H1 (cell line): ENCODE results near the gene OR2F2. TPM values are rescaled to one million over a fixed set of nuclear protein-coding genes. Genes with fewer than 3 reads are reported as not detected.

Source experiments
- CTCF ChIA-PET: fragments of 300-600 bp; sonication (Branson Sonifier 250); formaldehyde crosslinking; loops from one replicate; lab custom pipeline; 2021; ENCODE audit not compliant: partially characterized antibody; lab: Charles Lee
- POLR2A ChIA-PET: fragments of 300-600 bp; sonication (Branson Sonifier 250); formaldehyde crosslinking; loops from one replicate; lab custom pipeline; 2021; ENCODE audit warnings: inconsistent platforms; ENCODE audit not compliant: partially characterized antibody; lab: Charles Lee
- DNase-seq, 2 experiments: peaks; one replicate each; pipeline versions ENCODE4 v3.0.0 to v3.0.0-alpha.2; 2010 to 2022; ENCODE audit warnings: low spot score in 2 of 2, low read depth in 1 of 2, mixed read lengths in 1 of 2
- FAIRE-seq: peaks from 2 replicates; lab custom pipeline; 2011; peaks lifted over from hg19 to GRCh38; lab: Jason Lieb, UNC
- H2AFZ ChIP-seq: 2 replicates; pipeline ENCODE4 v1.8.1; 2012; ENCODE audit warnings: low read length, inconsistent platforms
- H2AK5ac ChIP-seq: 2 replicates; pipeline ENCODE4 v1.6.1; 2013; ENCODE audit warnings: low read depth, low read length
- H2BK120ac ChIP-seq: replicated peaks from 2 replicates; pipeline ENCODE3; 2013; ENCODE audit warnings: low read depth, low read length, inconsistent platforms
- H2BK12ac ChIP-seq: 2 replicates; pipeline ENCODE4 v1.6.1; 2013; ENCODE audit warnings: low read depth, low read length
- H2BK15ac ChIP-seq: 2 replicates; pipeline ENCODE4 v1.6.1; 2013; ENCODE audit warnings: low read length
- H2BK20ac ChIP-seq: 2 replicates; pipeline ENCODE4 v1.6.1; 2013; ENCODE audit warnings: low read length
- H2BK5ac ChIP-seq: 2 replicates; pipeline ENCODE4 v1.6.1; 2013; ENCODE audit warnings: low read depth, low read length
- H3K14ac ChIP-seq: 2 replicates; pipeline ENCODE4 v1.6.1; 2013; ENCODE audit warnings: inconsistent platforms; ENCODE audit not compliant: insufficient read length
- H3K18ac ChIP-seq: 2 replicates; pipeline ENCODE4 v1.6.1; 2013; ENCODE audit warnings: low read length; ENCODE audit errors: extremely low read depth
- H3K23ac ChIP-seq: 2 replicates; pipeline ENCODE4 v1.6.1; 2013; ENCODE audit warnings: inconsistent platforms; ENCODE audit not compliant: insufficient read length
- H3K23me2 ChIP-seq: 2 replicates; pipeline ENCODE4 v1.6.1; 2013; ENCODE audit warnings: low read depth, low read length
- H3K27ac ChIP-seq: 2 replicates; pipeline ENCODE4 v1.6.1; 2011; ENCODE audit warnings: low read depth, low read length, inconsistent platforms
- H3K27me3 ChIP-seq, 4 experiments: replicated peaks in 1 of 4; 1 replicate in 1 of 4; 2 replicates in 3 of 4; pipeline versions ENCODE4 v1.6.1 to v1.8.1; 2011 to 2013; ENCODE audit warnings: low read length in 3 of 4, mild to moderate bottlenecking in 3 of 4, inconsistent platforms in 2 of 4, mixed read lengths in 2 of 4, moderate library complexity in 1 of 4; ENCODE audit not compliant: control insufficient read depth in 3 of 4, insufficient read depth in 3 of 4; ENCODE audit errors: extremely low read depth in 1 of 4
- H3K36me3 ChIP-seq, 4 experiments: 2 replicates each; pipeline versions ENCODE4 v1.6.1 to v1.8.1; 2011 to 2013; ENCODE audit warnings: mild to moderate bottlenecking in 4 of 4, low read length in 3 of 4, moderate library complexity in 2 of 4, control low read depth in 1 of 4, inconsistent platforms in 1 of 4; ENCODE audit not compliant: insufficient read depth in 4 of 4, control insufficient read depth in 2 of 4
- H3K4ac ChIP-seq: replicated peaks from 2 replicates; pipeline ENCODE3; 2013; ENCODE audit warnings: low read length, low read depth, mixed read lengths, inconsistent platforms; ENCODE audit not compliant: insufficient read length
- H3K4me1 ChIP-seq, 4 experiments: replicated peaks in 1 of 4; 1 replicate in 1 of 4; 2 replicates in 3 of 4; pipeline versions ENCODE4 v1.6.1 to v1.8.1; 2011 to 2013; ENCODE audit warnings: low read length in 3 of 4, inconsistent platforms in 2 of 4, mixed read lengths in 1 of 4; ENCODE audit not compliant: insufficient read depth in 4 of 4, control insufficient read depth in 3 of 4
- H3K4me2 ChIP-seq, 2 experiments: 2 replicates each; pipeline versions ENCODE4 v1.6.1 to v1.8.1; 2011 to 2013; ENCODE audit warnings: low read depth in 2 of 2, low read length in 2 of 2, control low read depth in 1 of 2, inconsistent platforms in 1 of 2, mild to moderate bottlenecking in 1 of 2; ENCODE audit not compliant: insufficient read depth in 1 of 2
- H3K4me3 ChIP-seq, 4 experiments: fragments of 200-600, 300-600 bp in 1 of 4; sonication (generic), shearing (Covaris generic), sonication (Bioruptor Twin) in 1 of 4; 2 replicates each; pipeline versions ENCODE4 v1.5.1 to v1.8.1; 2011 to 2016; ENCODE audit warnings: low read length in 4 of 4, low read depth in 3 of 4, control low read depth in 2 of 4, inconsistent platforms in 2 of 4, mild to moderate bottlenecking in 2 of 4, mixed read lengths in 1 of 4, moderate library complexity in 1 of 4; ENCODE audit not compliant: insufficient read depth in 2 of 4; ENCODE audit errors: extremely low read depth in 1 of 4
- H3K56ac ChIP-seq: replicated peaks from 2 replicates; pipeline ENCODE3; 2013; ENCODE audit warnings: low read depth, mild to moderate bottlenecking, mixed read lengths, low read length, inconsistent platforms; ENCODE audit not compliant: insufficient read length
- H3K79me1 ChIP-seq: 2 replicates; pipeline ENCODE4 v1.6.1; 2013; ENCODE audit warnings: low read depth, low read length, control low read depth
- H3K79me2 ChIP-seq, 2 experiments: 2 replicates each; pipeline versions ENCODE4 v1.6.1 to v1.8.1; 2012 to 2013; ENCODE audit warnings: low read length in 2 of 2, mild to moderate bottlenecking in 2 of 2, inconsistent platforms in 1 of 2; ENCODE audit not compliant: insufficient read depth in 2 of 2, control insufficient read depth in 1 of 2
- H3K9ac ChIP-seq, 4 experiments: replicated peaks in 1 of 4; 1 replicate in 1 of 4; 2 replicates in 3 of 4; pipeline versions ENCODE4 v1.6.1 to v1.8.1; 2011 to 2013; ENCODE audit warnings: low read depth in 3 of 4, low read length in 3 of 4, control low read depth in 2 of 4, mild to moderate bottlenecking in 2 of 4, moderate library complexity in 2 of 4, inconsistent platforms in 1 of 4; ENCODE audit errors: extremely low read depth in 1 of 4
- H3K9me3 ChIP-seq, 2 experiments: 2 replicates each; pipeline versions ENCODE4 v1.6.1 to v1.8.1; 2012 to 2013; ENCODE audit warnings: mild to moderate bottlenecking in 2 of 2, moderate library complexity in 2 of 2, control low read depth in 1 of 2, inconsistent platforms in 1 of 2, low read depth in 1 of 2, low read length in 1 of 2, mixed read lengths in 1 of 2; ENCODE audit not compliant: insufficient read depth in 2 of 2
- H4K20me1 ChIP-seq, 2 experiments: replicated peaks in 1 of 2; 2 replicates each; pipeline versions ENCODE3 to v1.8.1; 2011 to 2013; ENCODE audit warnings: inconsistent platforms in 2 of 2, low read length in 2 of 2, mild to moderate bottlenecking in 1 of 2; ENCODE audit not compliant: insufficient read depth in 2 of 2, control insufficient read depth in 1 of 2
- H4K5ac ChIP-seq: 2 replicates; pipeline ENCODE4 v1.6.1; 2013; ENCODE audit warnings: low read length, low read depth, mixed read lengths, inconsistent platforms; ENCODE audit not compliant: insufficient read length
- H4K8ac ChIP-seq: 2 replicates; pipeline ENCODE4 v1.8.0; 2013; ENCODE audit warnings: mild to moderate bottlenecking, moderate library complexity, low read length, inconsistent platforms; ENCODE audit not compliant: insufficient read depth; ENCODE audit errors: extremely low read depth
- H4K91ac ChIP-seq: replicated peaks from 2 replicates; pipeline ENCODE3; 2013; ENCODE audit warnings: low read length, mixed read lengths, inconsistent platforms; ENCODE audit not compliant: insufficient read length
- CBX8 ChIP-seq: fragments of 300-800, 300-1000 bp; sonication (generic); IDR thresholded peaks from 2 replicates; pipeline ENCODE4 v1.7.1; 2016; ENCODE audit warnings: low read depth, low read length, borderline replicate concordance
- EGR1 ChIP-seq: IDR thresholded peaks from 2 replicates; pipeline ENCODE4 v1.6.1; 2011; ENCODE audit warnings: low read depth, low read length, borderline replicate concordance
- HDAC6 ChIP-seq: IDR thresholded peaks from one replicate; pipeline ENCODE4 v1.7.1; 2012; ENCODE audit warnings: low read depth, mild to moderate bottlenecking, inconsistent platforms, low read length, moderate library complexity
- KDM4A ChIP-seq: IDR thresholded peaks from one replicate; pipeline ENCODE4 v1.7.1; 2012; ENCODE audit warnings: low read depth, mild to moderate bottlenecking, moderate library complexity, low read length, inconsistent platforms; ENCODE audit not compliant: severe bottlenecking
- KDM5A ChIP-seq: fragments of 200-600 bp; IDR thresholded peaks from 2 replicates; pipeline ENCODE4 v1.7.1; 2012; ENCODE audit warnings: mild to moderate bottlenecking, low read length, inconsistent platforms, mixed read lengths
- NANOG ChIP-seq: IDR thresholded peaks from 2 replicates; pipeline ENCODE4 v1.6.1; 2011; ENCODE audit warnings: low read length, low read depth, mild to moderate bottlenecking, inconsistent platforms; ENCODE audit not compliant: insufficient read depth, poor library complexity, severe bottlenecking
- NRF1 ChIP-seq: IDR thresholded peaks from 2 replicates; pipeline ENCODE4 v1.6.1; 2011; ENCODE audit warnings: mild to moderate bottlenecking, low read depth, low read length, improper control_type of control experiment
- PHF8 ChIP-seq: fragments of 200-600 bp; sonication (generic); conservative IDR thresholded peaks from 2 replicates; pipeline ENCODE4 v1.7.1; 2012; ENCODE audit warnings: low read depth, mild to moderate bottlenecking, inconsistent platforms, low read length, moderate library complexity
- SIRT6 ChIP-seq: IDR thresholded peaks from one replicate; pipeline ENCODE4 v1.7.1; 2012; ENCODE audit warnings: low read length, inconsistent platforms
- SRF ChIP-seq: IDR thresholded peaks from 2 replicates; pipeline ENCODE4 v1.6.1; 2011; ENCODE audit warnings: mild to moderate bottlenecking, low read depth, low read length, moderate library complexity
- WGBS, 2 experiments: shearing (Covaris generic) in 1 of 2; methylation state at CpG; one replicate each; pipeline versions ENCODE4 v1.1.6 to v1.1.7; 2013 to 2015; ENCODE audit warnings: low lambda C conversion rate in 2 of 2, mixed read lengths in 2 of 2, inconsistent platforms in 1 of 2, low coverage in 1 of 2, missing lambda C conversion rate in 1 of 2; ENCODE audit not compliant: insufficient replicate concordance in 2 of 2, insufficient coverage in 1 of 2, insufficient read length in 1 of 2; ENCODE audit errors: extremely low coverage in 1 of 2, missing lambda C conversion rate in 1 of 2; 5-methylcytosine and 5-hydroxymethylcytosine counted together
- polyA plus RNA-seq, 7 experiments: library from polyadenylated mRNA; depleted of rRNA in 3 of 7; stranded (reverse) in 5 of 7; unstranded in 2 of 7; fragments of >200 nt in 5 of 7; fragments of 200-250 nt in 2 of 7; gene quantifications; 1 replicate in 5 of 7; 2 replicates in 1 of 7; 4 replicates in 1 of 7; pipeline versions ENCODE4 v1.2.1 to v1.2.3, GENCODE V29; 2011 to 2013; ENCODE audit warnings: missing spikeins in 2 of 7, mixed read lengths in 2 of 7
- total RNA-seq: library from RNA; stranded (reverse); fragmentation: NEBNext Ultra II Directional; extraction: Animal tissue kit (Norgen Biotek cat#: 25700); gene quantifications from 2 replicates; pipeline ENCODE4 v1.2.1, GENCODE V29; 2021

OR2F2 gene
- total and polyA plus RNA-seq, 2 of the 8 experiments (the other 6 are each of a cell fraction or from before 2014, with no cell fraction given) = not detected

DNA sequence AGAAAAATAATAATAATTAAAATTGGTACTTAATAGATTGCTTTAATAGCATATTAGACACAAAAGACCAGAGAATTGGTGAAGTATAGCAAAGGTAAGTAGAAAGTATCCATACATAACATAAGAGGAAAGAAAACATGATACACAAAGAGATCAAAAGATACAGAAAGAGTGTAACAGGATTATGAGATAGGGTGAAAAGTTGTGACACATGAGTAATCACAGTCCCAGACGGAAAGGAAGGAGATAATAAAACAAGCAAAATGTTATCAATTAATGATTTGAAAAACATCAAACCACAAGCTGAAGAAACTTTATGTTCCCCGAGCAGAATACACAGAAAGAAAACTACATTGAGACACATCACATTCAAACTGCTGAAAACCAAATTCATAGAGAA lies 43.6 kb upstream of the OR2F2 start:
- FAIRE-seq = peak; percentile 42
- H3K27me3 ChIP-seq = no peaks in the 10 kb centered on the region
- peaks cover 2 to 5% of the 10 kb centered on the region in 2 experiments for H4K20me1 ChIP-seq
- no peak overlapping the region for H2AFZ ChIP-seq
- no peak overlapping the region for H2BK15ac ChIP-seq
- H3K23me2 ChIP-seq = no peaks in the 10 kb centered on the region
- ChIA-PET CTCF (interaction anchor here (0.6 to 2.7 kb wide), 4 partner anchors 9 to 139 kb away, joined by 3 to 28 read pairs (median 6); no protein-coding TSS in a partner anchor), POLR2A (no interaction called here)
- no peak overlapping the region for H3K18ac ChIP-seq
- no peak overlapping the region for H4K91ac ChIP-seq
- no peak overlapping the region for H2AK5ac ChIP-seq
- no peak overlapping the region for H3K23ac ChIP-seq
- no peak overlapping the region for H3K4me2 ChIP-seq
- peaks cover 0 to 84% of the 10 kb centered on the region in 2 experiments; a peak in 2 of 4 replicates for H3K79me2 ChIP-seq
- H3K4me3 ChIP-seq = no peak overlapping the region
- no peak overlapping the region for H3K4ac ChIP-seq
- H3K14ac ChIP-seq = no peak overlapping the region
- H2BK120ac ChIP-seq = no peak overlapping the region
- no peak overlapping the region for H4K5ac ChIP-seq
- H3K27ac ChIP-seq = no peak overlapping the region
- H3K56ac ChIP-seq = no peak overlapping the region
- peaks cover 6% of the 10 kb centered on the region in 2 experiments; a peak in 2 of 4 replicates for H3K9me3 ChIP-seq
- no peaks in the 10 kb centered on the region for H3K79me1 ChIP-seq
- no peak overlapping the region for H2BK20ac ChIP-seq
- H2BK12ac ChIP-seq = no peak overlapping the region
- WGBS, 2 experiments = 98% methylated on average over 2 of the region's 2 CpGs; no CpG with 5 or more reads in 1 of the 2 experiments
- H2BK5ac ChIP-seq = no peak overlapping the region
- H3K4me1 ChIP-seq = no peaks in the 10 kb centered on the region
- no peak for DNase-seq
- no peak overlapping the region for H4K8ac ChIP-seq
- H3K9ac ChIP-seq = no peak overlapping the region
- peaks cover 0 to 10% (median 3%) of the 10 kb centered on the region in 4 experiments; a peak in 3 of 8 replicates for H3K36me3 ChIP-seq
- TF ChIP-seq NRF1 = no peak
- no peak for TF ChIP-seq SIRT6
- TF ChIP-seq EGR1 = no peak
- TF ChIP-seq PHF8 = no peak
- TF ChIP-seq KDM4A = no peak
- no peak for TF ChIP-seq HDAC6
- TF ChIP-seq SRF = no peak
- TF ChIP-seq CBX8 = no peak
- TF ChIP-seq KDM5A = no peak
- no peak for TF ChIP-seq NANOG
